Epithelial cell of esophagus (primary cell): ENCODE data around the gene TEX13B.

Source experiments
- DNase-seq: peaks from one replicate; pipeline ENCODE4 v3.0.0; 2010; ENCODE audit warnings: low read depth
- H3K4me3 ChIP-seq: 2 replicates; pipeline ENCODE4 v1.5.1; 2011; ENCODE audit warnings: mild to moderate bottlenecking, low read length, control low read depth
- CTCF ChIP-seq: IDR thresholded peaks from 2 replicates; pipeline ENCODE4 v1.5.1; 2011; ENCODE audit warnings: low read depth, mild to moderate bottlenecking, low read length, control low read depth, inconsistent platforms; ENCODE audit not compliant: insufficient read depth; ENCODE audit errors: missing control alignments

The TEX13B gene

GRCh38 chrX:108020631-108021030 lies 38.5 kb upstream of the TEX13B start:
- H3K4me3 ChIP-seq = no peak overlapping the region
- peak; percentile 31 for DNase-seq
- TF ChIP-seq CTCF = peak; percentile 60

GRCh38 chrX:108019382-108019875 lies 37.3 kb upstream of the TEX13B start:
- TF ChIP-seq CTCF = no peak
- H3K4me3 ChIP-seq = no peak overlapping the region
- DNase-seq = no peak

- H3K4me3 ChIP-seq = no peak overlapping the region
- no peak for TF ChIP-seq CTCF
- peak; percentile 5 for DNase-seq
Measured at GRCh38 chrX:108018656-108019381, 36.6 kb upstream of the TEX13B start.

- H3K4me3 ChIP-seq = no peak overlapping the region
- TF ChIP-seq CTCF = peak; percentile 56
- peak; percentile 69 for DNase-seq
Measured at GRCh38 chrX:108001218-108001814, 19.1 kb upstream of the TEX13B start.

- DNase-seq = peak; percentile 93
- TF ChIP-seq CTCF = no peak
- H3K4me3 ChIP-seq = no peak overlapping the region
Measured at GRCh38 chrX:108000751-108001150, 18.6 kb upstream of the TEX13B start.

- no peak for DNase-seq
- no peak overlapping the region for H3K4me3 ChIP-seq
- no peak for TF ChIP-seq CTCF
Measured at GRCh38 chrX:107996124-107996523, 14.0 kb upstream of the TEX13B start.
